DMS 273 (cell line): ENCODE measurements around the gene DACT3.

ENCODE experiments used
- DNase-seq: peaks from one replicate; lab custom pipeline; 2025; ENCODE audit not compliant: unreplicated experiment; lab: John Stamatoyannopoulos, UW

Gene DACT3

GRCh38 chr19:46600384-46601317 is 60.3 kb downstream of the DACT3 start:
- peak; percentile 100 for DNase-seq

- DNase-seq: no peak
Measured at GRCh38 chr19:46599716-46600373, 61.1 kb downstream of the DACT3 start.

- DNase-seq: no peak
Measured at GRCh38 chr19:46598372-46598917, 62.5 kb downstream of the DACT3 start.
